HCT116 (cell line): ENCODE measurements around the gene SEMA4D. TPM values are rescaled to one million over a fixed set of nuclear protein-coding genes. Genes with fewer than 3 reads are reported as not detected.

Experiments used
- ATAC-seq: fragments of 200-7000 bp; cut with Tn5 transposase; 2 replicates; pipeline ENCODE4 v1.9.1; 2020; ENCODE audit warnings: mild to moderate bottlenecking, moderate library complexity
- BruUV-seq: library from RNA; stranded (reverse); fragments of 400-500 nt; replicated peaks from 2 replicates; lab custom pipeline; 2021; lab: Mats Ljungman, UMichigan
- CTCF ChIA-PET: fragments of 300-600 bp; sonication (Branson Sonifier 250); formaldehyde crosslinking; loops from one replicate; lab custom pipeline; 2021; ENCODE audit warnings: antibody characterized with exemption; lab: Charles Lee
- POLR2A ChIA-PET: fragments of 300-600, 350-600 bp; sonication (Branson Sonifier 250); formaldehyde crosslinking; loops from one replicate; lab custom pipeline; 2021; ENCODE audit warnings: antibody characterized with exemption; lab: Charles Lee
- RAD21 ChIA-PET, 2 experiments: fragments of 300-600 bp; sonication (Branson Sonifier 250); formaldehyde crosslinking; loops; one replicate each; lab custom pipeline; 2023; ENCODE audit warnings: low total read pairs in 2 of 2; ENCODE audit not compliant: uncharacterized antibody in 2 of 2, unreplicated experiment in 2 of 2, low non-redundant PET in 1 of 2; lab: Charles Lee
- DNase-seq: peaks from one replicate; pipeline ENCODE4 v3.0.0-alpha.2; 2010; ENCODE audit warnings: low read depth, low spot score
- H2AFZ ChIP-seq: fragments of 200-600 bp; shearing (Covaris generic), sonication (generic); 2 replicates; pipeline ENCODE4 v1.6.1; 2017; ENCODE audit warnings: low read depth, mixed run types, mixed read lengths, antibody characterized with exemption, low read length; ENCODE audit not compliant: poor library complexity, severe bottlenecking
- H3K27ac ChIP-seq: 2 replicates; pipeline ENCODE4 v1.5.1; 2012; ENCODE audit warnings: low read depth, low read length
- H3K27me3 ChIP-seq: fragments of 200-600 bp; sonication (generic); 2 replicates; pipeline ENCODE4 v1.6.1; 2016; ENCODE audit warnings: mixed run types, low read length, mixed read lengths; ENCODE audit not compliant: insufficient read depth
- H3K36me3 ChIP-seq, 2 experiments: fragments of 200-500 bp in 1 of 2; fragments of 200-600 bp in 1 of 2; sonication (Bioruptor generic) in 1 of 2; sonication (generic) in 1 of 2; 2 replicates each; pipeline versions ENCODE4 v1.5.1 to v1.6.1; 2014 to 2016; ENCODE audit warnings: low read length in 2 of 2, inconsistent platforms in 1 of 2, mixed read lengths in 1 of 2, mixed run types in 1 of 2; ENCODE audit not compliant: insufficient read depth in 2 of 2, control insufficient read depth in 1 of 2
- H3K4me1 ChIP-seq, 2 experiments: fragments of 200-600 bp in 1 of 2; sonication (generic) in 1 of 2; 2 replicates each; pipeline versions ENCODE4 v1.5.1 to v1.6.1; 2012 to 2017; ENCODE audit warnings: low read length in 2 of 2, inconsistent platforms in 1 of 2, mild to moderate bottlenecking in 1 of 2, mixed read lengths in 1 of 2, mixed run types in 1 of 2, moderate library complexity in 1 of 2; ENCODE audit not compliant: insufficient read depth in 2 of 2, control insufficient read depth in 1 of 2
- H3K4me2 ChIP-seq: fragments of 200-600 bp; sonication (generic); 2 replicates; pipeline ENCODE4 v1.6.1; 2017; ENCODE audit warnings: mixed run types, low read length, mixed read lengths
- H3K4me3 ChIP-seq, 2 experiments: fragments of 200-600 bp in 1 of 2; sonication (generic) in 1 of 2; replicated peaks in 1 of 2; 2 replicates each; pipeline ENCODE4 v1.5.1; 2011 to 2016; ENCODE audit warnings: low read length in 2 of 2, control low read depth in 1 of 2, low read depth in 1 of 2, mild to moderate bottlenecking in 1 of 2, mixed read lengths in 1 of 2, mixed run types in 1 of 2
- H3K79me2 ChIP-seq: fragments of 200-600 bp; sonication (generic); 2 replicates; pipeline ENCODE4 v1.6.1; 2017; ENCODE audit warnings: mild to moderate bottlenecking, mixed run types, low read length, moderate library complexity, mixed read lengths; ENCODE audit not compliant: insufficient read depth
- H3K9ac ChIP-seq: fragments of 200-600 bp; sonication (generic); 2 replicates; pipeline ENCODE4 v1.6.1; 2016; ENCODE audit warnings: low read length, mixed read lengths
- H3K9me2 ChIP-seq: fragments of 200-600 bp; sonication (generic), shearing (Covaris generic); 2 replicates; pipeline ENCODE4 v1.6.1; 2017; ENCODE audit warnings: mixed run types, mild to moderate bottlenecking, moderate library complexity; ENCODE audit not compliant: insufficient read depth
- H3K9me3 ChIP-seq, 2 experiments: fragments of 200-500 bp in 1 of 2; fragments of 200-600 bp in 1 of 2; sonication (Bioruptor generic) in 1 of 2; sonication (generic) in 1 of 2; 2 replicates each; pipeline ENCODE4 v1.6.1; 2014 to 2017; ENCODE audit warnings: low read length in 2 of 2, mixed read lengths in 2 of 2, inconsistent platforms in 1 of 2, low read depth in 1 of 2, mild to moderate bottlenecking in 1 of 2, mixed run types in 1 of 2, moderate library complexity in 1 of 2; ENCODE audit not compliant: control insufficient read depth in 1 of 2, insufficient read depth in 1 of 2
- H4K20me1 ChIP-seq: fragments of 200-600 bp; sonication (generic), shearing (Covaris generic); 2 replicates; pipeline ENCODE4 v1.6.1; 2017; ENCODE audit warnings: mixed run types, mild to moderate bottlenecking, moderate library complexity; ENCODE audit not compliant: insufficient read depth
- EGR1 ChIP-seq: IDR thresholded peaks from 2 replicates; pipeline ENCODE4 v1.6.1; 2012; ENCODE audit warnings: low read depth
- FOSL1 ChIP-seq: IDR thresholded peaks from 2 replicates; pipeline ENCODE4 v1.6.1; 2012; ENCODE audit warnings: low read depth
- JUND ChIP-seq: IDR thresholded peaks from 2 replicates; pipeline ENCODE4 v1.6.1; 2012
- POLR2AphosphoS5 ChIP-seq: IDR thresholded peaks from 2 replicates; pipeline ENCODE4 v1.6.1; 2011; ENCODE audit warnings: mild to moderate bottlenecking, low read depth, low read length, moderate library complexity
- RAD21 ChIP-seq: IDR thresholded peaks from 2 replicates; pipeline ENCODE4 v1.6.1; 2012; ENCODE audit warnings: low read depth, mild to moderate bottlenecking
- SRF ChIP-seq: IDR thresholded peaks from 2 replicates; pipeline ENCODE4 v1.6.1; 2012; ENCODE audit warnings: low read depth
- intact Hi-C: fragments of 100-400 bp; cut with micrococcal nuclease; formaldehyde crosslinking; loops from 2 replicates; pipeline ENCODE4 v1.10.0; 2022
- total RNA-seq: library from RNA; stranded (reverse); gene quantifications from one replicate; pipeline ENCODE4 v1.2.1, GENCODE V29; 2021; ENCODE audit not compliant: unreplicated experiment

Gene SEMA4D
- total RNA-seq, 1 experiment from 2014 or later = 32.0 TPM

DNA sequence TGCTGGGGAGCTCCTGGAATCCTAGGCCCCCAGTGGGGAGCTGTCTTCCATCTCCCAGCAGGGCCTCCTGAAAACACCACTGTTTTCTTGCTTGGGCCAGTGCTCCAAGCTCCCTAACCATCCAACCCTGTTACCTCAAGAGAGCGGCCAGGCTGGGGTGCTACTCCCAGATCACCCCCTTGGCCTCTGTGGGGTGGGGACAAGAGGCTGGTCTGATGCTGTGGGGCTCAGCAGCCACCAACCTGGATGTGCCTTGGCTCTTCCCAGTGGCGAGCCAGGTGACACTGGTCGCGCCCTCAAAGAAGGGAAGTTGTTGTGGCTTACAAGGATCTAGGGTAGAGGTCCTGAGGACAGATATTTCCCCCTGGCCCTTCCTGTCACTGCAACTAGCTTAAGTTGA is 130.6 kb downstream of the SEMA4D start:
- BruUV-seq = no TSS peak
- Histone ChIP-seq H3K27me3 (no peaks in the 10 kb centered on the region), H3K4me1 (no peaks in the 10 kb centered on the region), H3K9ac (no peak overlapping the region), H3K9me2 (no peaks in the 10 kb centered on the region), H3K4me3 (no peak overlapping the region), H3K36me3 (no peaks in the 10 kb centered on the region; a peak in 1 of 4 replicates), H3K4me2 (no peak overlapping the region), H3K79me2 (no peaks in the 10 kb centered on the region), H3K9me3 (no peaks in the 10 kb centered on the region), H2AFZ (no peak overlapping the region), H3K27ac (no peak overlapping the region), H4K20me1 (no peaks in the 10 kb centered on the region)
- ChIA-PET POLR2A (no interaction called here), RAD21 (no interaction called here), CTCF (no interaction called here)
- no peak for DNase-seq
- no peak for TF ChIP-seq FOSL1
- no peak for TF ChIP-seq JUND
- no peak for TF ChIP-seq SRF
- ATAC-seq = 0 out of 2 replicates have a peak, but pooled peaks have one; percentile 15
- intact Hi-C loops = no loop called here

DNA sequence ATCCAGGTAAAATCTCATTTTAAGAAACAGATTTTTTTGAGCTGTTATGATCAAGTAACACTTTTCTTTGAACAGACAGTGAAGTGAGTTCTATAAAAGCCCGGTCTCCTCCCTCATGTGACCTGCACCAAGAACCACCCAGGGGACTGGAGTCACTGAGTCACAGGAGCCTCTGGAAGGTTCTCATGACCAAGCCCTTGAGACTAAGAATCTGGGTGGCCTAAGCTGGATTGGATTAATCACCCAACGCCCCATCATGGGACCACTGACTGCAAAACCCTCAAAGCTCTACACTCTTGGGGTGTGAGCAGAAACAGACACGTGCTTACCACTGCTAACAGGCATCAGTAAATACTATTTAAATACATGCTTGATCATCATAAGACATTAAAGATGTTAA is 131.2 kb downstream of the SEMA4D start:
- ChIA-PET POLR2A (no interaction called here), RAD21 (no interaction called here), CTCF (no interaction called here)
- Histone ChIP-seq H3K4me3 (no peak overlapping the region), H3K36me3 (no peaks in the 10 kb centered on the region; a peak in 1 of 4 replicates), H3K9me2 (no peaks in the 10 kb centered on the region), H3K4me1 (no peaks in the 10 kb centered on the region), H4K20me1 (no peaks in the 10 kb centered on the region), H3K9ac (no peak overlapping the region), H3K9me3 (no peaks in the 10 kb centered on the region), H3K4me2 (no peak overlapping the region), H2AFZ (no peak overlapping the region), H3K27ac (no peak overlapping the region), H3K79me2 (no peaks in the 10 kb centered on the region), H3K27me3 (no peaks in the 10 kb centered on the region)
- intact Hi-C loops = no loop called here
- DNase-seq (no peak), ATAC-seq (no peak)
- TF ChIP-seq RAD21 (no peak), EGR1 (no peak), POLR2AphosphoS5 (no peak)
- no TSS peak for BruUV-seq
